Tibial nerve (tissue), 4 donors: ENCODE data around the gene PPFIBP1. TPM values are rescaled to one million over a fixed set of nuclear protein-coding genes. Genes with fewer than 3 reads are reported as not detected.

Experiments
- DNase-seq, 2 donors: peaks; one replicate each; pipeline ENCODE4 v3.0.0-alpha.2; 2019; ENCODE audit warnings: low spot score in 2 of 2
- H3K27ac ChIP-seq, 4 donors: fragments of 200-600 bp; sonication (generic) in 3 of 4; one replicate each; pipeline ENCODE4 v1.5.1; 2017 to 2019; ENCODE audit warnings: mild to moderate bottlenecking in 1 of 4
- H3K27me3 ChIP-seq, 2 donors: fragments of 200-600 bp; sonication (generic) in 1 of 2; one replicate each; pipeline versions ENCODE4 v1.5.1 to v1.6.0; 2017 to 2019
- H3K36me3 ChIP-seq, 3 donors: fragments of 200-600 bp; sonication (generic); one replicate each; pipeline ENCODE4 v1.5.1; 2018 to 2019
- H3K4me1 ChIP-seq, 4 donors: fragments of 200-600 bp; sonication (generic) in 3 of 4; one replicate each; pipeline ENCODE4 v1.5.1; 2017 to 2019
- H3K4me3 ChIP-seq, 4 donors: fragments of 200-600 bp; sonication (generic) in 3 of 4; one replicate each; pipeline ENCODE4 v1.5.1; 2017 to 2019; ENCODE audit warnings: mild to moderate bottlenecking in 1 of 4, moderate library complexity in 1 of 4
- H3K9me3 ChIP-seq, 4 donors: fragments of 200-600 bp; sonication (generic) in 3 of 4; one replicate each; pipeline ENCODE4 v1.5.1; 2017 to 2019
- EP300 ChIP-seq, 2 donors: sonication (generic); formaldehyde crosslinking; IDR thresholded peaks; one replicate each; pipeline ENCODE4 v1.6.1; 2017; ENCODE audit warnings: antibody characterized with exemption in 2 of 2, mild to moderate bottlenecking in 1 of 2
- POLR2A ChIP-seq, 2 donors: fragments of 450-650 bp; IDR thresholded peaks; one replicate each; pipeline ENCODE4 v1.6.1; 2017; ENCODE audit warnings: antibody characterized with exemption in 2 of 2, mild to moderate bottlenecking in 2 of 2, moderate library complexity in 2 of 2
- WGBS, 2 donors: methylation state at CpG; one replicate each; pipeline ENCODE4 v1.1.5; 2018; 5-methylcytosine and 5-hydroxymethylcytosine counted together
- total RNA-seq, 4 donors: library from RNA; depleted of rRNA; stranded (reverse); fragments of >200 nt; gene quantifications; one replicate each; pipeline ENCODE4 v1.1.0, GENCODE V29; 2016
- TF ChIP-seq, protein P1 (sequence below), 5 experiments: fragments of 200-600 bp in 3 of 5; fragments of 450-650 bp in 2 of 5; sonication (generic) in 3 of 5; IDR thresholded peaks; one replicate each; pipeline ENCODE4 v1.5.1; 2016 to 2019; ENCODE audit warnings: antibody characterized with exemption in 5 of 5, mild to moderate bottlenecking in 3 of 5, moderate library complexity in 2 of 5

Gene PPFIBP1
- total RNA-seq, 4 donors from 2014 or later = 56.9 to 110 (median 72.5) TPM

- 69 to 76% methylated on average over 2 of the region's 2 CpGs for WGBS, 2 donors
- TF ChIP-seq POLR2A (IDR thresholded peaks at IDR 0.05) = no peak
- TF ChIP-seq, protein P1, sequence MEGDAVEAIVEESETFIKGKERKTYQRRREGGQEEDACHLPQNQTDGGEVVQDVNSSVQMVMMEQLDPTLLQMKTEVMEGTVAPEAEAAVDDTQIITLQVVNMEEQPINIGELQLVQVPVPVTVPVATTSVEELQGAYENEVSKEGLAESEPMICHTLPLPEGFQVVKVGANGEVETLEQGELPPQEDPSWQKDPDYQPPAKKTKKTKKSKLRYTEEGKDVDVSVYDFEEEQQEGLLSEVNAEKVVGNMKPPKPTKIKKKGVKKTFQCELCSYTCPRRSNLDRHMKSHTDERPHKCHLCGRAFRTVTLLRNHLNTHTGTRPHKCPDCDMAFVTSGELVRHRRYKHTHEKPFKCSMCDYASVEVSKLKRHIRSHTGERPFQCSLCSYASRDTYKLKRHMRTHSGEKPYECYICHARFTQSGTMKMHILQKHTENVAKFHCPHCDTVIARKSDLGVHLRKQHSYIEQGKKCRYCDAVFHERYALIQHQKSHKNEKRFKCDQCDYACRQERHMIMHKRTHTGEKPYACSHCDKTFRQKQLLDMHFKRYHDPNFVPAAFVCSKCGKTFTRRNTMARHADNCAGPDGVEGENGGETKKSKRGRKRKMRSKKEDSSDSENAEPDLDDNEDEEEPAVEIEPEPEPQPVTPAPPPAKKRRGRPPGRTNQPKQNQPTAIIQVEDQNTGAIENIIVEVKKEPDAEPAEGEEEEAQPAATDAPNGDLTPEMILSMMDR (IDR thresholded peaks at IDR 0.05) = no peak
- TF ChIP-seq EP300 (IDR thresholded peaks at IDR 0.05) = no peak
- H3K4me1 ChIP-seq = peaks cover 0 to 28% (median 6%) of the 10 kb centered on the region in 4 donors
- H3K9me3 ChIP-seq = no peaks in the 10 kb centered on the region
- H3K27ac ChIP-seq = no peak overlapping the region
- no peaks in the 10 kb centered on the region for H3K27me3 ChIP-seq
- no peak for DNase-seq
- no peak overlapping the region for H3K4me3 ChIP-seq
- H3K36me3 ChIP-seq = no peaks in the 10 kb centered on the region
Observed at GRCh38 chr12:27610374-27610773, 86.4 kb downstream of the PPFIBP1 start.

GRCh38 chr12:27614386-27614785 is 90.4 kb downstream of the PPFIBP1 start:
- H3K27ac ChIP-seq = no peak overlapping the region
- H3K36me3 ChIP-seq = no peaks in the 10 kb centered on the region
- TF ChIP-seq POLR2A (IDR thresholded peaks at IDR 0.05) (no peak), EP300 (IDR thresholded peaks at IDR 0.05) (no peak)
- TF ChIP-seq, protein P1 (IDR thresholded peaks at IDR 0.05) = no peak
- no peaks in the 10 kb centered on the region for H3K27me3 ChIP-seq
- H3K4me1 ChIP-seq = peaks cover 0 to 35% (median 7%) of the 10 kb centered on the region in 4 donors
- no peak overlapping the region for H3K4me3 ChIP-seq
- no peaks in the 10 kb centered on the region for H3K9me3 ChIP-seq
- 85 to 89% methylated on average over 3 of the region's 3 CpGs for WGBS, 2 donors
- no peak for DNase-seq

DNA sequence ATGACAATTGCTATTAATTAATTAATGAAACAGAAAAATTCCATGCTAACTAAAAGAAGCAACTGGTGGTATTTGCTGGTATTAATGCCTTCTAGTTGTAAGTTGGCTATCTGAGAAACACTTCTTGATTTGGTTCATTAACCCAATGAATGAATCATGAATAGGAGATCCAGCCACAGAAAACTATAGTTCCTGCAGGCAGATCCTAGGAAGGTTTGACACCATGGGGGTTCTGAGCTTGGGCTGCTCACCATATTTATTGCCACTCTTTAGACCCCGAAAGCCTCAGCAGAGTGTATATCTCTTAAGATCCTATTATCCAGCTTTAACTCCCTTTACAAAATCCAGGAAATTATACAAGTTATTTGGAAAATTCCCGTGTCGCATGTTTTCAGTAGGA is 90.9 kb downstream of the PPFIBP1 start:
- no peaks in the 10 kb centered on the region for H3K36me3 ChIP-seq
- no peaks in the 10 kb centered on the region for H3K9me3 ChIP-seq
- H3K4me1 ChIP-seq = peaks cover 0 to 30% (median 7%) of the 10 kb centered on the region in 4 donors
- WGBS, 2 donors = 84 to 92% methylated on average over 3 of the region's 3 CpGs
- H3K27ac ChIP-seq = no peak overlapping the region
- no peaks in the 10 kb centered on the region for H3K27me3 ChIP-seq
- DNase-seq = no peak
- no peak overlapping the region for H3K4me3 ChIP-seq
- TF ChIP-seq POLR2A (IDR thresholded peaks at IDR 0.05) (no peak), EP300 (IDR thresholded peaks at IDR 0.05) (no peak)
- TF ChIP-seq, protein P1 (IDR thresholded peaks at IDR 0.05) = no peak

- Histone ChIP-seq H3K36me3 (no peaks in the 10 kb centered on the region), H3K4me1 (peaks cover 0 to 25% (median 7%) of the 10 kb centered on the region in 4 donors), H3K4me3 (no peak overlapping the region), H3K9me3 (no peaks in the 10 kb centered on the region), H3K27ac (no peak overlapping the region), H3K27me3 (no peaks in the 10 kb centered on the region)
- DNase-seq = no peak
- TF ChIP-seq EP300 (IDR thresholded peaks at IDR 0.05) (no peak), POLR2A (IDR thresholded peaks at IDR 0.05) (no peak)
- TF ChIP-seq, protein P1 (IDR thresholded peaks at IDR 0.05) = no peak
Observed at GRCh38 chr12:27615331-27615891, 91.4 kb downstream of the PPFIBP1 start.

DNA sequence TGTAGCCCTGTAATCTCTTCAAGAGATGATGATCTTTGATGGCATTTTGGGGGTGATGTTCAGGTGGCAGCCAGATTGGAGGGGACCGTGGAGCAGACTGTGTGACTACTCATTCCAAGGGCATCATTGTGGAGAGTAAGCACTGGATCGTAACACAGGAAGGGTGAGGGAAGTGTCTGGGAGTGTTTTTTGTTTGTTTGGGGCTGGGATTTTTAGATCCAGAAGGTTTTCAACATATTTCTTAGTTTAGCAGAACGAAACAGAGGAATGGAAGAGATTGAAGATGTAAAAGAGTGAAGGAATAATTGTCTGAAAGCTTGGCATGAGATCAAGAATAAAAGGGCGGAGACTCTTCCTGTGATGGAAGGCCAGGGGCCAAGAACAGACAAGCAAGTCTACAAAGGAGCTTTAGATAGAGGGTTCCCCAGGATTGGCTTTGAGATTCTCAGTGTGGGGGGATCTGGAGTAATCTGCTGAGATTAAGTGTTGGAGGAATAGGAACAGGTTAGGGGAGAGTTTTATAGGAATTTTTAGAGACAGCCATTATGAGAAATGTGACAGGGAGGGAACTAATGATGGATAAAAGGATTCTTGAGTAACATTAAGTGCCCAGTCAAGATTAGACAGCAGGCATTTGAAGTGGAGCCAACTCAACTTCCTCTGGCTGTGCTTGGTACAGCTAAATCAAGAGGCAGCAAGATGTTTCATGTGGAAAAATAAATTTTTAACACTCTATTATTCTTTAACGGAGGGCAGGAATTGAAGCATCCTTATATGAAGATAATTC is 92.5 kb downstream of the PPFIBP1 start:
- H3K27me3 ChIP-seq = no peaks in the 10 kb centered on the region
- TF ChIP-seq POLR2A (IDR thresholded peaks at IDR 0.05) (no peak), EP300 (IDR thresholded peaks at IDR 0.05) (no peak)
- TF ChIP-seq, protein P1 (IDR thresholded peaks at IDR 0.05) = no peak
- WGBS, 2 donors = 36 to 50% methylated on average over 5 of the region's 5 CpGs
- peaks cover 0 to 22% (median 7%) of the 10 kb centered on the region in 4 donors for H3K4me1 ChIP-seq
- no peaks in the 10 kb centered on the region for H3K9me3 ChIP-seq
- H3K4me3 ChIP-seq = no peak overlapping the region
- no peak for DNase-seq
- no peak overlapping the region for H3K27ac ChIP-seq
- H3K36me3 ChIP-seq = no peaks in the 10 kb centered on the region
